Thyroid gland (tissue), 4 donors: ENCODE results near the gene AXDND1.

Source experiments
- CTCF ChIP-seq, 6 experiments: fragments of 200-600 bp in 3 of 6; fragments of 450-650 bp in 3 of 6; sonication (generic) in 3 of 6; IDR thresholded peaks; one replicate each; pipeline ENCODE4 v1.5.1; 2016 to 2019; ENCODE audit warnings: antibody characterized with exemption in 6 of 6, mild to moderate bottlenecking in 2 of 6, inconsistent platforms in 1 of 6, moderate library complexity in 1 of 6
- POLR2A ChIP-seq, 2 donors: fragments of 450-650 bp; IDR thresholded peaks; one replicate each; pipeline ENCODE4 v1.6.1; 2017; ENCODE audit warnings: antibody characterized with exemption in 2 of 2, mild to moderate bottlenecking in 2 of 2, moderate library complexity in 1 of 2

GRCh38 chr1:179598631-179599030 lies 232.9 kb downstream of the AXDND1 start:
- no peak for TF ChIP-seq POLR2A (IDR thresholded peaks at IDR 0.05)
- TF ChIP-seq CTCF (IDR thresholded peaks at IDR 0.05): no peak
